HepG2 (cell line): ENCODE measurements around the gene BIRC5. TPM values are rescaled to one million over a fixed set of nuclear protein-coding genes. Genes with fewer than 3 reads are reported as not detected.

Experiments
- E2F2 ChIP-seq: sonication (generic); formaldehyde crosslinking; IDR thresholded peaks from 2 replicates; pipeline ENCODE4 v1.4.0; 2020; ENCODE audit warnings: missing genetic modification reagents, borderline replicate concordance
- ELK4 ChIP-seq: sonication (generic); formaldehyde crosslinking; IDR thresholded peaks from 2 replicates; pipeline ENCODE4 v1.9.0; 2021; ENCODE audit warnings: missing genetic modification reagents, borderline replicate concordance
- GATAD1 ChIP-seq: IDR thresholded peaks from 2 replicates; pipeline ENCODE4 v1.6.1; 2016; ENCODE audit warnings: missing genetic modification reagents, missing compliant biosample characterization
- KAT2B ChIP-seq: fragments of 150-350 bp; IDR thresholded peaks from 2 replicates; pipeline ENCODE4 v1.6.1; 2014; ENCODE audit warnings: low read depth, low read length, borderline replicate concordance
- KDM3A ChIP-seq: IDR thresholded peaks from 2 replicates; pipeline ENCODE4 v1.6.1; 2018; ENCODE audit warnings: low read depth, missing compliant biosample characterization
- MXI1 ChIP-seq: IDR thresholded peaks from 3 replicates; pipeline ENCODE4 v1.6.1; 2012; ENCODE audit warnings: low read depth, low read length, inconsistent platforms, borderline replicate concordance
- NAIF1 ChIP-seq: sonication (generic); formaldehyde crosslinking; IDR thresholded peaks from 2 replicates; pipeline ENCODE4 v1.5.0; 2020; ENCODE audit warnings: mild to moderate bottlenecking, missing genetic modification reagents, borderline replicate concordance
- PRDM15 ChIP-seq: sonication (generic); formaldehyde crosslinking; IDR thresholded peaks from 2 replicates; pipeline ENCODE4 v1.4.0; 2020; ENCODE audit warnings: missing genetic modification reagents
- SMAD3 ChIP-seq: sonication (generic); formaldehyde crosslinking; IDR thresholded peaks from 2 replicates; pipeline ENCODE4 v1.4.0; 2020; ENCODE audit warnings: missing genetic modification reagents
- SMYD3 ChIP-seq: sonication (generic); formaldehyde crosslinking; IDR thresholded peaks from 2 replicates; pipeline ENCODE4 v1.8.1; 2023; ENCODE audit warnings: mild to moderate bottlenecking, missing genetic modification reagents
- SRSF1 ChIP-seq: fragments of 200-400 bp; formaldehyde crosslinking; optimal IDR thresholded peaks from 2 replicates; pipeline ENCODE3; 2017; ENCODE audit warnings: mild to moderate bottlenecking, low read depth, low read length, moderate library complexity
- TBX2 ChIP-seq: sonication (generic); formaldehyde crosslinking; IDR thresholded peaks from 2 replicates; pipeline ENCODE4 v1.5.0; 2020; ENCODE audit warnings: missing genetic modification reagents, mild to moderate bottlenecking, borderline replicate concordance
- TGIF2 ChIP-seq: IDR thresholded peaks from 2 replicates; pipeline ENCODE4 v1.6.1; 2016; ENCODE audit warnings: control low read depth, missing compliant biosample characterization
- TRIM22 ChIP-seq: fragments of 450-650 bp; IDR thresholded peaks from 2 replicates; pipeline ENCODE4 v1.6.1; 2017
- ZNF18 ChIP-seq: sonication (generic); formaldehyde crosslinking; IDR thresholded peaks from 2 replicates; pipeline ENCODE4 v1.8.0; 2022; ENCODE audit warnings: mild to moderate bottlenecking, missing genetic modification reagents; ENCODE audit not compliant: insufficient replicate concordance
- ZNF335 ChIP-seq: sonication (generic); formaldehyde crosslinking; IDR thresholded peaks from 2 replicates; pipeline ENCODE4 v1.4.0; 2020; ENCODE audit warnings: missing genetic modification reagents
- ZNF383 ChIP-seq: sonication (generic); formaldehyde crosslinking; IDR thresholded peaks from 2 replicates; pipeline ENCODE4 v1.4.0; 2020; ENCODE audit warnings: missing genetic modification reagents, mild to moderate bottlenecking, borderline replicate concordance
- ZNF567 ChIP-seq: sonication (generic); formaldehyde crosslinking; IDR thresholded peaks from 2 replicates; pipeline ENCODE4 v1.8.1; 2023; ENCODE audit warnings: mild to moderate bottlenecking, missing genetic modification reagents, borderline replicate concordance
- ZNF615 ChIP-seq: sonication (generic); formaldehyde crosslinking; IDR thresholded peaks from 2 replicates; pipeline ENCODE4 v1.5.0; 2020; ENCODE audit warnings: mild to moderate bottlenecking, missing genetic modification reagents, borderline replicate concordance
- polyA plus RNA-seq, 8 experiments: library from polyadenylated mRNA; depleted of rRNA in 3 of 8; stranded (reverse) in 7 of 8; unstranded in 1 of 8; fragments of >200 nt; fragmentation: Illumina TruSeq in 4 of 8; extraction: Trizol in 4 of 8; gene quantifications; 2 replicates each; pipeline versions ENCODE4 v1.2.1 to v1.2.3, GENCODE V29; 2011 to 2016; ENCODE audit warnings: low read depth in 4 of 8, missing spikeins in 1 of 8, mixed read lengths in 1 of 8; ENCODE audit not compliant: insufficient read depth in 1 of 8
- total RNA-seq, 5 experiments: library from RNA; depleted of rRNA; stranded (reverse); fragments of >200 nt; fragmentation: Illumina TruSeq; extraction: Trizol; gene quantifications; 2 replicates each; pipeline ENCODE4 v1.2.3, GENCODE V29; 2016; ENCODE audit warnings: low read depth in 1 of 5

Gene BIRC5
- total and polyA plus RNA-seq, 2 of the 13 experiments (the other 11 are each of a cell fraction or from before 2014, with no cell fraction given), result 30.3 to 135 TPM

GRCh38 chr17:78168242-78168902, 45.7 kb upstream of the BIRC5 start, which contains the start of gene SYNGR2 (continued):
- TF ChIP-seq KAT2B (no peak), TGIF2 (no peak), KDM3A (CRISPR knock-in tag) (no peak), MXI1 (peak; percentile 87; the same call in 2 of the 3 replicates), TBX2 (CRISPR knock-in tag) (no peak), ZNF615 (CRISPR knock-in tag) (no peak), E2F2 (peak; percentile 82; the same call in 1 of the 2 replicates), SRSF1 (no peak), GATAD1 (CRISPR knock-in tag) (peak; percentile 68; the same call in 1 of the 2 replicates), SMYD3 (no peak), PRDM15 (CRISPR knock-in tag) (0 out of 2 replicates have a peak, but pooled peaks have one; percentile 17), TRIM22 (no peak), NAIF1 (CRISPR knock-in tag) (no peak), ZNF335 (CRISPR knock-in tag) (no peak), ZNF18 (no peak), SMAD3 (CRISPR knock-in tag) (no peak), ZNF383 (CRISPR knock-in tag) (no peak), ELK4 (peak; percentile 12; the same call in 1 of the 2 replicates), ZNF567 (CRISPR knock-in tag) (0 out of 2 replicates have a peak, but pooled peaks have one; percentile 48)
